ENCODE results near the gene SH3GLB2. TPM values are rescaled to one million over a fixed set of nuclear protein-coding genes. Genes with fewer than 3 reads are reported as not detected.

SH3GLB2 gene
- total RNA-seq (10 to 100 TPM; 27.3 to 42.7 (median 36.5) TPM), polyA plus RNA-seq (10 to 100 TPM; 29.5 to 33.6 TPM)
- long read RNA-seq, donor 1, transcript SH3GLB2-203 (11 exons, 2,982 nt), result major isoform, 79 of 112 reads
- long read RNA-seq, donor 1, partial matches to known transcripts, result 7 of 112 reads
- long read RNA-seq, donor 1, other reads (novel, unspliced or antisense), result 22 of 112 reads
- long read RNA-seq, donor 2, partial matches to known transcripts, result 3 of 10 reads
- long read RNA-seq, donor 2, other reads (novel, unspliced or antisense), result 3 of 10 reads
- long read RNA-seq, donor 3, full-length matches to known transcripts, result 69 of 80 reads
- long read RNA-seq, donor 3, partial matches to known transcripts, result 2 of 80 reads
- long read RNA-seq, donor 3, other reads (novel, unspliced or antisense), result 9 of 80 reads

DNA sequence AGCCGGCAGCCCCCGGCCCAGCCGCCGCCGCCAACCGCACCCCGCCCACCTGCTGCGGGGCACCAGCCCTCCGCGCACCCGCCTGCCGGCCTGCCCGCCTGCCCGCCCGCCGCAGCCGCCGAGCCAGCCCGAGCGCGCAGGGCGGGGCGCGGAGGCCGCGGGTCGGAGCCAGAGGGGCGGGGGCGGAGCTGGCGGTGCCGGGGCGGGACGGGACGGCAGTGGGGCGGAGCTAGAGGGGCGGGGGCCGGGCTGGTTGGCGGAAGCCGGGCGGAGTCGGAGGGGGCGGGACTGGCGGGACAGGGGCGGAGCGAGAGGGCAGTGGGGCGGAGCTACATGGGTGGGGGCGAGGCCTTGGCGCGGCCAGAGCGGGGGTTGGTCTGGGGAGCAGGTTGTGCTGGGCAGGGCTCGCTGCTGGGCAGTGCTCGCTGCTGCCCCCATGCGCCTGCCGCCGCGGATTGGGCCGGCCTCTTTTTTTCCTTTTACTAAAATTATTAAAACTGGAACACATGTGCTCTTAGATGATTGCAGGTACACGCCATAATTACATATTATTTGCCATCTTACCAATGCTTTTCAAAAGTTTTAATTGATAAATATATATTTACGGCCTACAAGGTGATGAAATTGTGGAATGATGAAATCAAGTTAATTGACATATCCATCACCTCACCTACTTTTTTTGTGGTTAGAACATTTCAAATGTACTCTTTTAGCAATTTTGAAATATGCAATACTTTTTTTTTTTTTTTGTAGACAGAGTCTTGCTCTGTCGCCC is at the start of gene SH3GLB2:
Gene SH3GLB2, minus strand, starts transcription at position 140 of the 775 bp plus-strand sequence. CDS start 177 bp downstream, outside the sequence.
- no peaks in the 10 kb centered on the region for H3K27me3 ChIP-seq
- H3K27ac ChIP-seq, result peak within 1 kb of the TSS in 11 of 12 donors; percentile 12 to 81 (median 63)
- no peaks in the 10 kb centered on the region for H3K36me3 ChIP-seq
- intact Hi-C loops (cut with DNase I), result loop anchor here in 3 of 10 donors (1.0 to 10.0 kb wide), 4 partner anchors 8 to 166 kb away; partner anchors contain the start of genes CRAT (in 1 of the 3), DOLPP1 (in 1 of the 3), MIGA2 (in 1 of the 3) and PTPA (in 1 of the 3)
- peak within 1 kb of the TSS; percentile 65 to 96 (median 80) for H3K4me3 ChIP-seq
- DNase-seq (peak; percentile 95 to 99 (median 96)), ATAC-seq (peak; percentile 97 to 99 (median 98))
- TF ChIP-seq, protein P1, sequence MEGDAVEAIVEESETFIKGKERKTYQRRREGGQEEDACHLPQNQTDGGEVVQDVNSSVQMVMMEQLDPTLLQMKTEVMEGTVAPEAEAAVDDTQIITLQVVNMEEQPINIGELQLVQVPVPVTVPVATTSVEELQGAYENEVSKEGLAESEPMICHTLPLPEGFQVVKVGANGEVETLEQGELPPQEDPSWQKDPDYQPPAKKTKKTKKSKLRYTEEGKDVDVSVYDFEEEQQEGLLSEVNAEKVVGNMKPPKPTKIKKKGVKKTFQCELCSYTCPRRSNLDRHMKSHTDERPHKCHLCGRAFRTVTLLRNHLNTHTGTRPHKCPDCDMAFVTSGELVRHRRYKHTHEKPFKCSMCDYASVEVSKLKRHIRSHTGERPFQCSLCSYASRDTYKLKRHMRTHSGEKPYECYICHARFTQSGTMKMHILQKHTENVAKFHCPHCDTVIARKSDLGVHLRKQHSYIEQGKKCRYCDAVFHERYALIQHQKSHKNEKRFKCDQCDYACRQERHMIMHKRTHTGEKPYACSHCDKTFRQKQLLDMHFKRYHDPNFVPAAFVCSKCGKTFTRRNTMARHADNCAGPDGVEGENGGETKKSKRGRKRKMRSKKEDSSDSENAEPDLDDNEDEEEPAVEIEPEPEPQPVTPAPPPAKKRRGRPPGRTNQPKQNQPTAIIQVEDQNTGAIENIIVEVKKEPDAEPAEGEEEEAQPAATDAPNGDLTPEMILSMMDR (IDR thresholded peaks at IDR 0.05), result peak; percentile 84 to 97 (median 92)
- TF ChIP-seq POLR2A (IDR thresholded peaks at IDR 0.05), result no peak
- H3K4me1 ChIP-seq, result peaks cover 0 to 35% (median 18%) of the 10 kb centered on the region in 12 donors
- no peaks in the 10 kb centered on the region for H3K9me3 ChIP-seq
- WGBS, 4 donors, result 2 to 10% (median 6%) methylated on average over 10 to 60 of the region's 60 CpGs

DNA sequence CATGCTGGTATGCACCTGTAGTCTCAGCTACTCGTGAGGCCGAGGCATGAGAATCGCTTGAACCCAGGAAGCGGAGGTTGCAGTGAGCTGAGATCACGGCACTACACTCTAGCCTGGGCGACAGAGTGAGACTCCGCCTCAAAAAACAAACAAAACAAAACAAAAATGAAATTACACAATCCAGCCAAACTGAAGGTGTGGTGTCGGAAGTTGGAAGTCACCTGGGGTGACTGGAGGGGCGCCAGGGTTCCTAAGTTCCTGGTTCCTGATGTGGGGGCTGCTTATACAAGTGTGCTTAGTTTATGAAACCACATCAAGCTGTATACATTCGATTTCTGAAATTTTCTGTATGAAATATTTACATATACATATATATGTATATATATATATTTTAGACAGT is 49.1 kb upstream of the SH3GLB2 start:
- H3K4me1 ChIP-seq, result peaks cover 6 to 16% (median 13%) of the 10 kb centered on the region in 12 donors
- WGBS, 4 donors, result 86 to 91% (median 89%) methylated on average over 10 of the region's 10 CpGs
- no peaks in the 10 kb centered on the region for H3K27me3 ChIP-seq
- intact Hi-C loops (cut with DNase I), result no loop called here
- no peak for TF ChIP-seq POLR2A (IDR thresholded peaks at IDR 0.05)
- TF ChIP-seq, protein P1 (IDR thresholded peaks at IDR 0.05), result no peak
- DNase-seq (peak in 1 of 5 donors; percentile 15), ATAC-seq (no peak)
- no peak overlapping the region for H3K4me3 ChIP-seq
- no peaks in the 10 kb centered on the region for H3K36me3 ChIP-seq
- H3K27ac ChIP-seq, result no peak overlapping the region
- H3K9me3 ChIP-seq, result no peaks in the 10 kb centered on the region

DNA sequence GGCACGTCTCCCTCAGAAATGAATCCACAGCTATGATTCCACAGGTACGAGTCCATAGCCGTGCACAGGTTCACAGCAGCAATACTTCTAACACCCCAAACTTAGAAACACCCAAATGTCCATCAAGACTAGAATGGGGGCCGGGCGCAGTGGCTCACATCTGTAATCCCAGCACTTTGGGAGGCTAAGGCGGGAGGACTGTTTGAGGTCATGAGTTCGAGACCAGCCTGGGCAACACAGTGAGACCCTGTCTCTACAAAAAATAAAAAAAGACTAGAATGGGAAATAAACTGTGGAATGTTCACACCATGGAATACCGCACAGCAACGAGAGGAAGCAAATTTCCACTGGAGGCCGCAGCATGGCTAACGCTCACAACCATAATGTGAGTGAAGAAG is 48.5 kb upstream of the SH3GLB2 start:
- H3K9me3 ChIP-seq, result no peaks in the 10 kb centered on the region
- H3K4me3 ChIP-seq, result no peak overlapping the region
- 90 to 95% (median 92%) methylated on average over 11 of the region's 11 CpGs for WGBS, 4 donors
- no peak overlapping the region for H3K27ac ChIP-seq
- intact Hi-C loops (cut with DNase I), result no loop called here
- H3K27me3 ChIP-seq, result no peaks in the 10 kb centered on the region
- H3K4me1 ChIP-seq, result peaks cover 0 to 10% (median 7%) of the 10 kb centered on the region in 12 donors
- ATAC-seq (no peak), DNase-seq (peak in 1 of 5 donors; percentile 19)
- TF ChIP-seq, protein P1 (IDR thresholded peaks at IDR 0.05), result no peak
- no peak for TF ChIP-seq POLR2A (IDR thresholded peaks at IDR 0.05)
- H3K36me3 ChIP-seq, result peaks cover 0 to 3% (median 0%) of the 10 kb centered on the region in 9 donors
